HG03571 (cell line): ENCODE results near the gene GRIA4.
"Not testable (repeated sequence)": the region's sequence is repeated elsewhere in the genome, so short reads cannot be mapped to it uniquely, and the experiment has no call there.

Experiments used
- ATAC-seq: cut with Tn5 transposase; IDR thresholded peaks from one replicate; pipeline ENCODE4 v1.9.1; 2021; ENCODE audit not compliant: unreplicated experiment

Gene GRIA4

GRCh38 chr11:105718641-105719040 lies 108.8 kb downstream of the GRIA4 start:
- no peak for ATAC-seq

GRCh38 chr11:105719073-105719822 lies 109.4 kb downstream of the GRIA4 start:
- peak; percentile 79 for ATAC-seq

GRCh38 chr11:105720096-105720495 lies 110.2 kb downstream of the GRIA4 start:
- no peak for ATAC-seq

GRCh38 chr11:105723269-105723668 lies 113.4 kb downstream of the GRIA4 start:
- no peak for ATAC-seq

- ATAC-seq = no peak
These were observed 122.7 kb downstream of the GRIA4 start for GRCh38 chr11:105732611-105733010.

- ATAC-seq = no peak
These were observed 124.6 kb downstream of the GRIA4 start for GRCh38 chr11:105734426-105734825.

GRCh38 chr11:105738251-105738650 lies 128.4 kb downstream of the GRIA4 start:
- no peak for ATAC-seq

GRCh38 chr11:105738986-105739795 lies 129.3 kb downstream of the GRIA4 start:
- ATAC-seq = no peak

GRCh38 chr11:105740164-105740903 lies 130.5 kb downstream of the GRIA4 start:
- peak; percentile 84 for ATAC-seq

- no peak for ATAC-seq
These were observed 131.7 kb downstream of the GRIA4 start for GRCh38 chr11:105741488-105742020.

GRCh38 chr11:105754260-105754659 lies 144.4 kb downstream of the GRIA4 start:
- ATAC-seq = no peak

GRCh38 chr11:105754716-105755115 lies 144.8 kb downstream of the GRIA4 start:
- no peak for ATAC-seq

- no peak for ATAC-seq
These were observed 147.2 kb downstream of the GRIA4 start for GRCh38 chr11:105757107-105757506.

GRCh38 chr11:105763594-105763993 lies 153.7 kb downstream of the GRIA4 start:
- no peak for ATAC-seq

- ATAC-seq = no peak
These were observed 158.1 kb downstream of the GRIA4 start for GRCh38 chr11:105767931-105768330.

- ATAC-seq = no peak
These were observed 159.8 kb downstream of the GRIA4 start for GRCh38 chr11:105769627-105770026.

GRCh38 chr11:105773452-105773851 lies 163.6 kb downstream of the GRIA4 start:
- ATAC-seq = not testable (repeated sequence)

- ATAC-seq = no peak
These were observed 165.0 kb downstream of the GRIA4 start for GRCh38 chr11:105774899-105775298.

GRCh38 chr11:105780781-105781525 lies 171.1 kb downstream of the GRIA4 start:
- ATAC-seq = no peak

GRCh38 chr11:105781807-105782206 lies 171.9 kb downstream of the GRIA4 start:
- ATAC-seq = no peak

GRCh38 chr11:105783216-105783615 lies 173.3 kb downstream of the GRIA4 start:
- no peak for ATAC-seq
